ENCODE measurements around the gene CNTNAP4.

Gene CNTNAP4

GRCh38 chr16:76478105-76478504 is 200.9 kb downstream of the CNTNAP4 start:
- TF ChIP-seq, protein P1, sequence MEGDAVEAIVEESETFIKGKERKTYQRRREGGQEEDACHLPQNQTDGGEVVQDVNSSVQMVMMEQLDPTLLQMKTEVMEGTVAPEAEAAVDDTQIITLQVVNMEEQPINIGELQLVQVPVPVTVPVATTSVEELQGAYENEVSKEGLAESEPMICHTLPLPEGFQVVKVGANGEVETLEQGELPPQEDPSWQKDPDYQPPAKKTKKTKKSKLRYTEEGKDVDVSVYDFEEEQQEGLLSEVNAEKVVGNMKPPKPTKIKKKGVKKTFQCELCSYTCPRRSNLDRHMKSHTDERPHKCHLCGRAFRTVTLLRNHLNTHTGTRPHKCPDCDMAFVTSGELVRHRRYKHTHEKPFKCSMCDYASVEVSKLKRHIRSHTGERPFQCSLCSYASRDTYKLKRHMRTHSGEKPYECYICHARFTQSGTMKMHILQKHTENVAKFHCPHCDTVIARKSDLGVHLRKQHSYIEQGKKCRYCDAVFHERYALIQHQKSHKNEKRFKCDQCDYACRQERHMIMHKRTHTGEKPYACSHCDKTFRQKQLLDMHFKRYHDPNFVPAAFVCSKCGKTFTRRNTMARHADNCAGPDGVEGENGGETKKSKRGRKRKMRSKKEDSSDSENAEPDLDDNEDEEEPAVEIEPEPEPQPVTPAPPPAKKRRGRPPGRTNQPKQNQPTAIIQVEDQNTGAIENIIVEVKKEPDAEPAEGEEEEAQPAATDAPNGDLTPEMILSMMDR (conservative IDR thresholded peaks at IDR 0.05) = no peak
- no peak for TF ChIP-seq ZFX (IDR thresholded peaks at IDR 0.05)
- H3K27ac ChIP-seq = no peak overlapping the region

- no peak overlapping the region for H3K27ac ChIP-seq
- TF ChIP-seq, protein P1 (conservative IDR thresholded peaks at IDR 0.05) = no peak
- no peak for TF ChIP-seq ZFX (IDR thresholded peaks at IDR 0.05)
Measured at GRCh38 chr16:76483307-76483909, 206.2 kb downstream of the CNTNAP4 start.

- no peak overlapping the region for H3K27ac ChIP-seq
- TF ChIP-seq, protein P1 (conservative IDR thresholded peaks at IDR 0.05) = no peak
- TF ChIP-seq ZFX (IDR thresholded peaks at IDR 0.05) = no peak
Measured at GRCh38 chr16:76484020-76484419, 206.8 kb downstream of the CNTNAP4 start.

GRCh38 chr16:76486740-76487139 is 209.5 kb downstream of the CNTNAP4 start:
- TF ChIP-seq ZFX (IDR thresholded peaks at IDR 0.05) = no peak
- TF ChIP-seq, protein P1 (conservative IDR thresholded peaks at IDR 0.05) = no peak
- no peak overlapping the region for H3K27ac ChIP-seq

DNA sequence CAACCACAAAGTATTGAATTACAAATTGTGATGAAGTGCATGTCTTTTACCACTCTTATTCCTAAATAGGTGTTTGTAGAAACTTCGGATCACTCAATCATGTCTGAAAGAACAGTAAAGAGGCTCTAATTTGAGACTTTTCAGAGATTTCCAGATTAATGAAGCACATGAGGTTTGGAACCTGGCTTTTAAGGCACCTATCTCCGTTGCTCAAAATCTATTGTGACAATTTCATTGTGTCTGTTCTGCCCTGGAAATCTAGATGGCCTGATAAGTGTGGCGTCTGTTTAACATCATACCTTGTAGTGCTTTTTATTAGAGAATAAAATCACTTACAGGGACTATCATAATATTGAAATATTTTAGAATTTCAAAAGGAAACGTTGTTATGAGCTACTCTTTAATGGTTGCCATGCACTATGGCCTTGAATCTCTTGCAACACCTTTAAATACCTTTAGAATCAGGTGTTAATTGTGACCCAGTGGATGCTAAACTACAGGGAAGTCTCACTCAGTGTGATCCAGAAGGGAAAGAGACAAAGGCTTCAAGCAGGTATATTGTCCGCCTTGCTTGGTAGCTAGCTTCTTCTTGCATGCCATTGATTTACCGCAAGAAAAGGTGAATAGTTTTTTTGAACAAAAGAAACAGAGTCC is 210.3 kb downstream of the CNTNAP4 start:
- TF ChIP-seq, protein P1 (conservative IDR thresholded peaks at IDR 0.05) = no peak
- TF ChIP-seq ZFX (IDR thresholded peaks at IDR 0.05) = no peak

DNA sequence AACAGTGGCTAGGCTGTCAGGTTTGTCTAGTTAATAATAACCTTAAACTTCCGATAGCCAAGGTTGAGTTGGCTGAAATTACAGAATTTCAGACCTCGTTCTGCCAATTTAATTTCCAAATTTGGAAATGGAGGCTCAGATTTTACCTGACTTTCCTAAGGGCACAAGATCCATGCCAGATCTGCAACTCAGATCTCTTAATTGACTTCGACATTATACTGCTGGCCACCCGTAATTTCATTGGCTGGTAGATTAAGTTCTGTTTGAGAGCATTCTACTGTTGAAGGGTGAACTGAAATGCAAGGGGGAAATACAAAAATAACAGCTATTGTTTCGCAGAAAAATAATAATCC is 210.8 kb downstream of the CNTNAP4 start:
- H3K27ac ChIP-seq = no peak overlapping the region
- no peak for TF ChIP-seq ZFX (IDR thresholded peaks at IDR 0.05)
- TF ChIP-seq, protein P1 (conservative IDR thresholded peaks at IDR 0.05) = no peak

More for the DNA sequence above, 210.3 kb downstream of the CNTNAP4 start:
- no peak overlapping the region for H3K27ac ChIP-seq

DNA sequence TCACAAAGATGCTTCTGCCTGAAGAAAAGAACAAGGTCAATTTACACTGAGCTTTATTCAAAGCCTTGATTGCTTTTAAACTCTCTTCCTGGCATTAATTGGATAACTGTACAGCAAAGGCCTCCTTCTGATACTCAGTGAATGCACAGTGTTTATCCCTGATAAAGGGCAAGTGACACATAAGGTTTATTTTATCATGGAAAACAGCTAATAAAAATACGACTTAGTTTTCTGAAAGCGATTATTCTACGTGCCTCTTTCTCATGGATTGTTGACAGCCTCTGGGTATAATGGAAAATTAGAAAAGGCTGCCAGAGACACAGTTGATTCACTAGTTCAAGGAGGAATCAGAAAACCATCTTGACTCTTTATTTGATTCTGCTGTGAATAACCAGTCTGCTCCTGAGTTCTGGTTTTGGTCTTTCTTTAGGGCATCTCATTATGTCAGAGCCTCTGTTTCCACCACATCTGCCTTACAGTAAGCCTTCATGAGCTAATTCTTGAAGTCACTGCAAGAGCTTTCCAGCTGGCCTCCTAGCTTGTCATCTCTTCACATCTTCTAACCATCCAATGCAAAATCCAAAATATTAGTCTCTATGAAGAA is 212.9 kb downstream of the CNTNAP4 start:
- no peak for TF ChIP-seq ZFX (IDR thresholded peaks at IDR 0.05)
- TF ChIP-seq, protein P1 (conservative IDR thresholded peaks at IDR 0.05) = no peak
- H3K27ac ChIP-seq = no peak overlapping the region
